H9 (cell line): ENCODE results near the gene PC. TPM values are rescaled to one million over a fixed set of nuclear protein-coding genes. Genes with fewer than 3 reads are reported as not detected.

ENCODE experiments used
- DNase-seq: peaks from one replicate; pipeline ENCODE4 v3.0.0-alpha.2; 2017
- H2AFZ ChIP-seq: one replicate; pipeline ENCODE4 v1.6.1; 2013; ENCODE audit warnings: mild to moderate bottlenecking, low read length, control low read depth, moderate library complexity
- H2AK5ac ChIP-seq: 2 replicates; pipeline ENCODE4 v1.6.1; 2013; ENCODE audit warnings: low read length, control low read depth, mixed read lengths; ENCODE audit not compliant: insufficient read length
- H2BK120ac ChIP-seq: one replicate; pipeline ENCODE4 v1.6.1; 2013; ENCODE audit warnings: low read depth, mild to moderate bottlenecking, low read length, control low read depth, inconsistent platforms; ENCODE audit not compliant: poor library complexity, severe bottlenecking
- H2BK12ac ChIP-seq: 2 replicates; pipeline ENCODE4 v1.6.1; 2013; ENCODE audit warnings: low read length, control low read depth, mixed read lengths, low read depth; ENCODE audit not compliant: insufficient read length
- H2BK15ac ChIP-seq: 2 replicates; pipeline ENCODE4 v1.6.1; 2013; ENCODE audit warnings: low read depth, low read length, control low read depth
- H2BK20ac ChIP-seq: one replicate; pipeline ENCODE4 v1.6.1; 2013; ENCODE audit warnings: low read depth, mild to moderate bottlenecking, low read length, control low read depth, inconsistent platforms; ENCODE audit not compliant: poor library complexity, severe bottlenecking
- H2BK5ac ChIP-seq: 2 replicates; pipeline ENCODE4 v1.6.1; 2013; ENCODE audit warnings: low read length, control low read depth, mixed read lengths; ENCODE audit not compliant: insufficient read length
- H3K14ac ChIP-seq: 2 replicates; pipeline ENCODE4 v1.6.1; 2013; ENCODE audit warnings: low read length, control low read depth; ENCODE audit not compliant: insufficient read depth
- H3K18ac ChIP-seq: 2 replicates; pipeline ENCODE4 v1.6.1; 2013; ENCODE audit warnings: low read depth, mild to moderate bottlenecking, mixed read lengths, low read length, control low read depth; ENCODE audit not compliant: insufficient read length
- H3K23ac ChIP-seq: 2 replicates; pipeline ENCODE4 v1.6.1; 2013; ENCODE audit warnings: low read length, control low read depth, mixed read lengths, low read depth; ENCODE audit not compliant: insufficient read length
- H3K23me2 ChIP-seq: 2 replicates; pipeline ENCODE4 v1.6.1; 2013; ENCODE audit warnings: low read depth, mild to moderate bottlenecking, mixed read lengths, low read length, control low read depth; ENCODE audit not compliant: insufficient read length, poor library complexity, severe bottlenecking
- H3K27ac ChIP-seq: 2 replicates; pipeline ENCODE4 v1.5.1; 2013; ENCODE audit warnings: low read length, control low read depth, mixed read lengths, low read depth; ENCODE audit not compliant: insufficient read length
- H3K27me3 ChIP-seq: 2 replicates; pipeline ENCODE4 v1.6.1; 2013; ENCODE audit warnings: low read length, control low read depth, inconsistent platforms; ENCODE audit not compliant: insufficient read depth
- H3K4ac ChIP-seq: 2 replicates; pipeline ENCODE4 v1.6.1; 2013; ENCODE audit warnings: low read depth, mild to moderate bottlenecking, control low read depth, inconsistent platforms, low read length, moderate library complexity
- H3K4me1 ChIP-seq: 2 replicates; pipeline ENCODE4 v1.6.1; 2013; ENCODE audit warnings: low read length, control low read depth, inconsistent platforms; ENCODE audit not compliant: insufficient read depth
- H3K4me2 ChIP-seq: 2 replicates; pipeline ENCODE4 v1.6.1; 2013; ENCODE audit warnings: low read length, control low read depth, mixed read lengths; ENCODE audit not compliant: insufficient read length, insufficient read depth
- H3K56ac ChIP-seq: 2 replicates; pipeline ENCODE4 v1.6.1; 2013; ENCODE audit warnings: low read depth, mild to moderate bottlenecking, mixed read lengths, low read length, control low read depth; ENCODE audit not compliant: insufficient read length
- H3K79me1 ChIP-seq: 2 replicates; pipeline ENCODE4 v1.6.1; 2013; ENCODE audit warnings: low read depth, mild to moderate bottlenecking, moderate library complexity, low read length, control low read depth, inconsistent platforms; ENCODE audit not compliant: insufficient read depth, poor library complexity, severe bottlenecking
- H3K79me2 ChIP-seq: 2 replicates; pipeline ENCODE4 v1.6.1; 2013; ENCODE audit warnings: low read length, control low read depth, inconsistent platforms; ENCODE audit not compliant: insufficient read depth
- H3K9ac ChIP-seq: 2 replicates; pipeline ENCODE4 v1.6.1; 2013; ENCODE audit warnings: low read length, control low read depth, mixed read lengths; ENCODE audit not compliant: insufficient read length; ENCODE audit errors: extremely low read depth
- H3K9me3 ChIP-seq: one replicate; pipeline ENCODE4 v1.6.1; 2013; ENCODE audit warnings: low read depth, low read length, inconsistent platforms; ENCODE audit not compliant: control insufficient read depth
- H3T11ph ChIP-seq: one replicate; pipeline ENCODE4 v1.6.1; 2013; ENCODE audit warnings: mild to moderate bottlenecking, low read length, control low read depth, inconsistent platforms
- H4K20me1 ChIP-seq: one replicate; pipeline ENCODE4 v1.6.1; 2013; ENCODE audit not compliant: control insufficient read depth, insufficient read length, insufficient read depth
- H4K5ac ChIP-seq: 2 replicates; pipeline ENCODE4 v1.6.1; 2013; ENCODE audit warnings: low read depth, mild to moderate bottlenecking, mixed read lengths, low read length, control low read depth; ENCODE audit not compliant: insufficient read length
- H4K8ac ChIP-seq: replicated peaks from 2 replicates; pipeline ENCODE4 v1.6.1; 2013; ENCODE audit warnings: low read length, control low read depth, mixed read lengths, low read depth; ENCODE audit not compliant: insufficient read length
- H4K91ac ChIP-seq: 2 replicates; pipeline ENCODE4 v1.6.1; 2013; ENCODE audit warnings: low read depth, mild to moderate bottlenecking, moderate library complexity, mixed read lengths, low read length, control low read depth; ENCODE audit not compliant: insufficient read length
- H3K27ac Mint-ChIP-seq, 3 experiments: 2 replicates in 2 of 3; 3 replicates in 1 of 3; pipeline ENCODE4 v1.8.0; 2020 to 2021; ENCODE audit warnings: mixed read lengths in 3 of 3, mild to moderate bottlenecking in 1 of 3, moderate library complexity in 1 of 3
- H3K27me3 Mint-ChIP-seq: 2 replicates; pipeline ENCODE4 v1.8.0; 2021; ENCODE audit warnings: low read depth, mild to moderate bottlenecking, moderate library complexity, mixed read lengths
- H3K36me3 Mint-ChIP-seq, 3 experiments: 2 replicates in 2 of 3; 3 replicates in 1 of 3; pipeline ENCODE4 v1.8.0; 2020 to 2021; ENCODE audit warnings: low read depth in 3 of 3, mixed read lengths in 3 of 3; ENCODE audit not compliant: insufficient read depth in 1 of 3
- H3K4me1 Mint-ChIP-seq, 2 experiments: 2 replicates each; pipeline ENCODE4 v1.8.0; 2020; ENCODE audit warnings: mixed read lengths in 2 of 2
- H3K4me3 Mint-ChIP-seq, 2 experiments: 2 replicates in 1 of 2; 3 replicates in 1 of 2; pipeline ENCODE4 v1.8.0; 2020 to 2021; ENCODE audit warnings: mild to moderate bottlenecking in 2 of 2, mixed read lengths in 2 of 2, moderate library complexity in 1 of 2
- H3K9me3 Mint-ChIP-seq, 2 experiments: 2 replicates in 1 of 2; 3 replicates in 1 of 2; pipeline ENCODE4 v1.8.0; 2020; ENCODE audit warnings: mild to moderate bottlenecking in 2 of 2, mixed read lengths in 2 of 2, moderate library complexity in 1 of 2
- WGBS: extraction: QIAGEN DNeasy Blood & Tissue Kit; methylation state at CpG from one replicate; pipeline ENCODE4 v1.1.7; 2013; ENCODE audit warnings: missing lambda C conversion rate, low lambda C conversion rate, mixed read lengths; ENCODE audit not compliant: insufficient read length; ENCODE audit errors: extremely low coverage; 5-methylcytosine and 5-hydroxymethylcytosine counted together
- total RNA-seq: library from RNA; stranded (reverse); gene quantifications from 2 replicates; pipeline ENCODE4 v1.2.1, GENCODE V29; 2021
- TF ChIP-seq, protein P1 (sequence below): fragments of 200-600 bp; sonication (generic); conservative IDR thresholded peaks from 3 replicates; pipeline ENCODE4 v1.8.0; 2021; ENCODE audit warnings: antibody characterized with exemption, mild to moderate bottlenecking

Gene PC
- total RNA-seq, 1 experiment from 2014 or later, result 32.6 TPM

DNA sequence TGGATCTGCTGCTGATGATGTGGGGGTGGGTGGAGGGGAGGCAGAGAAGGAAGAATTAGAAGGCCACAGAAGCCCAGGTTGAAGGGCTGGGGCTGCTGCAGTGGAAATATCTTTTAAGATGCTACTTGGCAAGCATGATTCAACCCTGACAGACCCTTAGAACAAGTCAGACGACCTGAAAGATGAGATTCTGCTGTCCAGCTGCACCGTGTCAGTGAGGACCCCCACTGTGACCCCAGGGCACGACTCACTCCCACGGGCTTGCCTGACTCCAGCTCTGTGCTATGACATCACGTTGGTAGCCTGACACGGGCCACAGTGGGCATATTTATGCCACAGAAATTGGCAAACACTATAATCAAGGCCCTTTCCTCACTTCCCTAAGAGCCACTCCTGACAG is 65.3 kb downstream of the PC start:
- Histone ChIP-seq H3T11ph (no peak overlapping the region), H4K91ac (no peak overlapping the region), H2AFZ (no peak overlapping the region), H4K8ac (no peak overlapping the region), H3K9ac (no peak overlapping the region), H3K27me3 (no peaks in the 10 kb centered on the region), H2BK15ac (no peak overlapping the region), H4K20me1 (no peaks in the 10 kb centered on the region), H3K23me2 (no peaks in the 10 kb centered on the region), H3K23ac (no peak overlapping the region), H2BK120ac (no peak overlapping the region), H3K4ac (no peak overlapping the region), H2BK20ac (no peak overlapping the region), H3K4me1 (peaks cover 5% of the 10 kb centered on the region; the same call in 1 of the 2 replicates), H3K18ac (no peak overlapping the region), H2BK5ac (no peak overlapping the region), H2BK12ac (no peak overlapping the region), H4K5ac (no peak overlapping the region), H3K27ac (no peak overlapping the region), H3K79me2 (no peaks in the 10 kb centered on the region), H3K14ac (no peak overlapping the region; the same call in 1 of the 2 replicates), H3K56ac (no peak overlapping the region), H3K79me1 (no peaks in the 10 kb centered on the region), H3K9me3 (no peaks in the 10 kb centered on the region), H2AK5ac (no peak overlapping the region), H3K4me2 (no peak overlapping the region)
- no CpG with 5 or more reads among the region's 6 CpGs for WGBS
- Mint-ChIP-seq H3K4me3 (no peak overlapping the region), H3K27ac (peak overlapping the region in 2 of 3 experiments; percentile 35 to 65; a peak in 3 of 7 replicates), H3K4me1 (peaks cover 36 to 54% of the 10 kb centered on the region in 2 experiments), H3K27me3 (no peaks in the 10 kb centered on the region), H3K9me3 (no peaks in the 10 kb centered on the region; a peak in 2 of 5 replicates), H3K36me3 (peaks cover 0 to 5% (median 0%) of the 10 kb centered on the region in 3 experiments; a peak in 1 of 7 replicates)
- no peak for DNase-seq
- TF ChIP-seq, protein P1, sequence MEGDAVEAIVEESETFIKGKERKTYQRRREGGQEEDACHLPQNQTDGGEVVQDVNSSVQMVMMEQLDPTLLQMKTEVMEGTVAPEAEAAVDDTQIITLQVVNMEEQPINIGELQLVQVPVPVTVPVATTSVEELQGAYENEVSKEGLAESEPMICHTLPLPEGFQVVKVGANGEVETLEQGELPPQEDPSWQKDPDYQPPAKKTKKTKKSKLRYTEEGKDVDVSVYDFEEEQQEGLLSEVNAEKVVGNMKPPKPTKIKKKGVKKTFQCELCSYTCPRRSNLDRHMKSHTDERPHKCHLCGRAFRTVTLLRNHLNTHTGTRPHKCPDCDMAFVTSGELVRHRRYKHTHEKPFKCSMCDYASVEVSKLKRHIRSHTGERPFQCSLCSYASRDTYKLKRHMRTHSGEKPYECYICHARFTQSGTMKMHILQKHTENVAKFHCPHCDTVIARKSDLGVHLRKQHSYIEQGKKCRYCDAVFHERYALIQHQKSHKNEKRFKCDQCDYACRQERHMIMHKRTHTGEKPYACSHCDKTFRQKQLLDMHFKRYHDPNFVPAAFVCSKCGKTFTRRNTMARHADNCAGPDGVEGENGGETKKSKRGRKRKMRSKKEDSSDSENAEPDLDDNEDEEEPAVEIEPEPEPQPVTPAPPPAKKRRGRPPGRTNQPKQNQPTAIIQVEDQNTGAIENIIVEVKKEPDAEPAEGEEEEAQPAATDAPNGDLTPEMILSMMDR, result no peak
